HG02884 (cell line): ENCODE measurements around the gene UGT1A10.

ENCODE experiments used
- ATAC-seq: cut with Tn5 transposase; IDR thresholded peaks from one replicate; pipeline ENCODE4 v1.9.1; 2021; ENCODE audit warnings: mild to moderate bottlenecking, moderate library complexity; ENCODE audit not compliant: unreplicated experiment

The UGT1A10 gene

DNA sequence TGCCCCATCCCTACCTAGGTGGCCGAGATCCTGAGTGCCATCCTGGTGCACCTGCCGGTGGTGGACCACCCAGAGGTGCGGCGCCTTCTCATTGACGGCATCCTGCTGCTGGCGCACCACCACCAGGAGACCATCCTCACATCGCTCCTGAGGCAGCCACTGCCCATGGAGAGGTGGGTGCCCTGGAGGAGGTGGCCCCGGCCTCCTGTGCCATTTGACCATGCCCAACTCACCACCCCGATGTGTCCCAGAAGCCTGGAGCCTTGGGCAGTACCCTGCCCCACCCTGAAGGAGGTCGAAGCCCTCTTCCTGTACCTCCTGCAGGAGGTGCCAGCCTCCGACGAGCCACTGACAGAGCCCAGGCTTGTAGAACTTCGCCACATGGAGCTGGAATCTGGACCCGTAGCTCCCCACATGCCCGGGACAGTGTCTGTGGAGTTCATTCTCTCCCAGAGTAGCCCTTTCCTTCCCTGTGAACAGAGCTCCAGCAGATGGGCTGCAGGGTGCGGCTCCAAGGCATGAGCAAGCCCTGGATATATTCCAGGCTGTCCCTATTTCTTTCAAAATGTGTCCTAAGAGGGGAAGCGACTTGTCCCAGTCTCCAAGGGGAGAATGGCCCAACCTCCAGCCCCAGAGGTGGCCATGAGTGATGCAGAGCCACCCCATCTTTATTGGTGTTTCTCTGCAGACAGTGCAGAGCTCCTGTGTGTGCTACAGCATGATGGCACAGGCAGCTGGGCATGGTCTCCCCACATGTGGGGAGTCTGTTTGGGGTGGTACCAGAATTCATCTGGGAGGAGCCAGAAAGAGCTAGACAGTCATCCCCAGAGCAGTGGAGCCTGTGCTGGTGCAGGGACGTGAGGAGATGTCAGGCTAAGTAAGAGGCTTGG lies 183.9 kb downstream of the UGT1A10 start:
- no peak for ATAC-seq

DNA sequence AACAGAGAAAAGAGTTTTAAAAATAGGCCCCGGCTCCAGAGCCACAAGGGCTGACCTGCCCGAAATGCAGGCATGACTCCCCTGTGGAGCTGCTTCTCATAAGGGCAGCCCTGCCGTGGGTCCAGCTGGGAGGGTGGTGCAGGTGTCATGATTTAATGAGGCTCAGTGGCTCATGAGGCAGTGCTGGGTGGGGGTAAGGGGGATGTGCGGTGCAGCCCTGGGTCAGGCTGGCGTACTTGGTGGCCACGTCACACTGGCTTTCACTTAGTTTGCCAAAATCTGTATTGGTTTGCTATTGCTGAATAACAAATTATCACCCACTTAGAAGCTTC lies 184.5 kb downstream of the UGT1A10 start:
- no peak for ATAC-seq

DNA sequence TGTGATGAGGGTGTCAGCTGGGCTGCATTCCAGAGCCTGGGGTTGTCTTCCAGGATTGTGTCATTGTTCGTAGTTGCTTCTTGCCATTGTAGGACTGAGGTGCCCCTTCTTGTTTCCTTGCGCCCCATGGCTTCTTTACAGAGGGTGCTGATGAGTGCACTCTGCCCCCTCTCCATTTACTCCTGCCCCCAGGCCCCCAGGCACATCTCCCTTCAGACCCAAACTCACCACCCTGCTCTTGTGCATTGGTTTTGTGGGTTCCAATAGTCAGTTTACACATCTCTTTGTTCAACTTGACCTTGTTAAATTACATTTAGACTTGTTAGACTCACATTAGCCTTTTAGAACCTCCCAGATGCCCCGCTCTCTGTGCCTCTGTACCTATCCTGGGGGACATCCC lies 184.9 kb downstream of the UGT1A10 start:
- no peak for ATAC-seq

DNA sequence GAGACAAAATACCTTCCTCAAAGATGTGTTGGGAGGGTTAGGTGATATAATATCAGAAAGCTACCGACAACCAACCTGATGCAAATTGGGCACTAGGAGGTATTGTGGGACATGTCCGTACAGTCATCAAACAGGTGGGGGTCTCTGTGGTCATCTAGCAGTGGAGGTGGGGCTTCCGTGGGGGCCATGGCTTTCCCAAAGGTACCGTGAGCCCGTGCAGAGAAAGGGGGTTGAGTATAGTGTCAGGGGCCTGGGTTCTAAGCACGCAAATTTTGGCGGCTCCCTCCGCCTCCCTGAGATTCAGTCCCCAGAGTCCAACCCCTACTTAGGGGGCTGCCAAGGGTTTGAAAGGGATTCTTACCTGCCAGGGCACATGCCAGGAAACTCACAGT lies 185.5 kb downstream of the UGT1A10 start:
- no peak for ATAC-seq

DNA sequence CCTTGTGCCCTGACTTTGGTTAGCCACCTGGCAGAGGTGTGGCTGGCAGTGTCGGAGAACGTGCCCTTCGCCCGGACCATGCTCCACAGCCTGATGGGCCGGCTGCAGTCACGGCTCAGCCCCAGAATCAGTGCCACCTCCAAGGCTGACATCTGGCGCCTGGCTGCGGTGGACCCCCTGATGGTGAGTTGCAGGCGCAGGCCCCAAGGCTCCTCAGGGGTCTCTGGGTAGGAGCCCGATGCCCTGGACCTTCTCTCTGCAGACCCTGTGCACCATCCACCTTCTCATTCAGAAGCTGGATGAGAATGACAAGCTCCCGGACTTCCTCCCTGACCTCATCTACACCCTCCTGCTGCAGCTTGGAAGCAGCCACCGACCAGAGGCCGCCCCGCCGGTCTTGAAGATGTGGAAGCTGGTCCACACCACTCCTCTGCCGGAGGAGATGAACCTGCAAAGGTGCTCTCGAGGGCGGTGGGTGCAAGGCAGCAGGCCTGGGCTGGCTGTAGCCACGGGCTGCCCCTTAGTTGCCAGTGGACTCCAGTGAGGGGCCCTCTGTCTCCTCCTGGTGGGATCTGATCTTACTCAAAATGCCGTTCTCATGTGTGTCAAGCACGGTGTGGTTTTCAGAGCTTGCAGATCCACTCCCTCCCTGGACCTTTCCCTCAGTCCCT lies 186.0 kb downstream of the UGT1A10 start:
- ATAC-seq = no peak
